AG10803 (cell line): Measurements from ENCODE around the gene ANKRD44.

Source experiments
- DNase-seq: peaks from one replicate; pipeline ENCODE4 v3.0.0; 2010; ENCODE audit warnings: low read depth
- H3K4me3 ChIP-seq: 2 replicates; pipeline ENCODE4 v1.5.1; 2011; ENCODE audit warnings: mild to moderate bottlenecking, low read length, control low read depth
- CTCF ChIP-seq: conservative IDR thresholded peaks from 2 replicates; pipeline ENCODE4 v1.5.1; 2011; ENCODE audit warnings: mild to moderate bottlenecking, low read length, control low read depth, inconsistent platforms

ANKRD44 gene

GRCh38 chr2:197174539-197175094 lies 136.0 kb downstream of the ANKRD44 start:
- DNase-seq: no peak
- no peak overlapping the region for H3K4me3 ChIP-seq
- TF ChIP-seq CTCF: no peak

- TF ChIP-seq CTCF: no peak
- H3K4me3 ChIP-seq: no peak overlapping the region
- DNase-seq: no peak
Measured at GRCh38 chr2:197171582-197171981, 139.0 kb downstream of the ANKRD44 start.

- no peak for TF ChIP-seq CTCF
- no peak overlapping the region for H3K4me3 ChIP-seq
- DNase-seq: no peak
Measured at GRCh38 chr2:197170208-197170607, 140.4 kb downstream of the ANKRD44 start.

GRCh38 chr2:197168705-197169104 lies 141.9 kb downstream of the ANKRD44 start:
- H3K4me3 ChIP-seq: no peak overlapping the region
- DNase-seq: peak; percentile 41
- peak; percentile 56 for TF ChIP-seq CTCF

GRCh38 chr2:197167608-197168314 lies 142.8 kb downstream of the ANKRD44 start:
- no peak for DNase-seq
- H3K4me3 ChIP-seq: no peak overlapping the region
- TF ChIP-seq CTCF: no peak

GRCh38 chr2:197165020-197165419 lies 145.6 kb downstream of the ANKRD44 start:
- no peak for TF ChIP-seq CTCF
- DNase-seq: no peak
- H3K4me3 ChIP-seq: no peak overlapping the region

- peak overlapping the region; percentile 22 for H3K4me3 ChIP-seq
- DNase-seq: no peak
- no peak for TF ChIP-seq CTCF
Measured at GRCh38 chr2:197164141-197164754, 146.3 kb downstream of the ANKRD44 start.
